A673 (cell line): ENCODE results near the gene LRRC15.

Source experiments
- CTCF ChIP-seq: fragments of 300-800, 200-600 bp; sonication (generic); conservative IDR thresholded peaks from 2 replicates; pipeline ENCODE4 v1.5.1; 2017; ENCODE audit warnings: low read depth, mild to moderate bottlenecking, antibody characterized with exemption, low read length, moderate library complexity, mixed read lengths
- EZH2 ChIP-seq: fragments of 200-600 bp; sonication (generic); IDR thresholded peaks from 2 replicates; pipeline ENCODE4 v1.6.1; 2017; ENCODE audit warnings: borderline replicate concordance, low read depth, mild to moderate bottlenecking, mixed read lengths, antibody characterized with exemption, low read length; ENCODE audit not compliant: poor library complexity, severe bottlenecking

GRCh38 chr3:194365978-194366490 lies 3.5 kb downstream of the LRRC15 start:
- TF ChIP-seq EZH2 (no peak), CTCF (no peak)
